Osteocyte (in vitro differentiated cells): ENCODE results near the gene CDH26. TPM values are rescaled to one million over a fixed set of nuclear protein-coding genes. Genes with fewer than 3 reads are reported as not detected.

Source experiments
- DNase-seq: peaks from one replicate; pipeline ENCODE4 v3.0.0; 2021; ENCODE audit warnings: mixed read lengths; ENCODE audit not compliant: unreplicated experiment; ENCODE audit errors: extremely low spot score
- H3K27ac Mint-ChIP-seq: one replicate; pipeline ENCODE4 v1.8.0; 2021; ENCODE audit warnings: mild to moderate bottlenecking, mixed read lengths; ENCODE audit not compliant: unreplicated experiment
- H3K27me3 Mint-ChIP-seq: one replicate; pipeline ENCODE4 v1.8.0; 2021; ENCODE audit warnings: mixed read lengths; ENCODE audit not compliant: unreplicated experiment
- H3K36me3 Mint-ChIP-seq: one replicate; pipeline ENCODE4 v1.8.0; 2021; ENCODE audit warnings: mixed read lengths; ENCODE audit not compliant: unreplicated experiment
- H3K4me1 Mint-ChIP-seq: one replicate; pipeline ENCODE4 v1.8.0; 2021; ENCODE audit warnings: mixed read lengths; ENCODE audit not compliant: unreplicated experiment
- H3K4me3 Mint-ChIP-seq: one replicate; pipeline ENCODE4 v1.8.0; 2021; ENCODE audit warnings: mild to moderate bottlenecking, moderate library complexity, mixed read lengths; ENCODE audit not compliant: unreplicated experiment
- H3K9me3 Mint-ChIP-seq: one replicate; pipeline ENCODE4 v1.8.0; 2021; ENCODE audit warnings: mixed read lengths; ENCODE audit not compliant: unreplicated experiment
- total RNA-seq: library from RNA; stranded (reverse); gene quantifications from 2 replicates; pipeline ENCODE4 v1.2.1, GENCODE V29; 2021
- TF ChIP-seq, protein P1 (sequence below): fragments of 200-600 bp; sonication (generic); IDR thresholded peaks from 2 replicates; pipeline ENCODE4 v1.5.0; 2021; ENCODE audit warnings: antibody characterized with exemption, mild to moderate bottlenecking, moderate library complexity

CDH26 gene
- total RNA-seq, 1 donor from 2014 or later = 0.46 TPM

DNA sequence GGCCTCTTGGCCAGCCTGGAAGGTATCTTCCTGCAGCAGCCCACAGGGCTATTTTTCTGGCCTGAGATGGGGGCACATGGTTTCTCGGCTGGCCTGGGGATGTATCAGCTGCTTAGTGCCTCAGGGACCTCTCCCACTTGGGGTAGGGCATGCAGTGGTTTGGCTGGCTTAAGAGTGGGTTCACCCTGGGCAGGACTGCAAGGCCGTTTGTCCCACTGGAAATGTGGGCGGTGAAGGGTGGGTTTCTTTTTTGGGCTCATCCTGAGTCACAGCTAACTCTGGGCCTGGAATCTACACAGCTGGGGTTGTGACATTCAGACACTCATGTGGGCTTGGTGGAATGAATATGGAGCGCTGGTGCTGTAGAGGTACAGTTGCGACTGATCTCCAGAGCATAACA, 62.0 kb downstream of the CDH26 start:
- DNase-seq = peak; percentile 65
- no peaks in the 10 kb centered on the region for H3K36me3 Mint-ChIP-seq
- no peak overlapping the region for H3K27ac Mint-ChIP-seq
- peaks cover 17% of the 10 kb centered on the region for H3K9me3 Mint-ChIP-seq
- peaks cover 35% of the 10 kb centered on the region for H3K27me3 Mint-ChIP-seq
- H3K4me3 Mint-ChIP-seq = no peak overlapping the region
- H3K4me1 Mint-ChIP-seq = no peaks in the 10 kb centered on the region
- TF ChIP-seq, protein P1, sequence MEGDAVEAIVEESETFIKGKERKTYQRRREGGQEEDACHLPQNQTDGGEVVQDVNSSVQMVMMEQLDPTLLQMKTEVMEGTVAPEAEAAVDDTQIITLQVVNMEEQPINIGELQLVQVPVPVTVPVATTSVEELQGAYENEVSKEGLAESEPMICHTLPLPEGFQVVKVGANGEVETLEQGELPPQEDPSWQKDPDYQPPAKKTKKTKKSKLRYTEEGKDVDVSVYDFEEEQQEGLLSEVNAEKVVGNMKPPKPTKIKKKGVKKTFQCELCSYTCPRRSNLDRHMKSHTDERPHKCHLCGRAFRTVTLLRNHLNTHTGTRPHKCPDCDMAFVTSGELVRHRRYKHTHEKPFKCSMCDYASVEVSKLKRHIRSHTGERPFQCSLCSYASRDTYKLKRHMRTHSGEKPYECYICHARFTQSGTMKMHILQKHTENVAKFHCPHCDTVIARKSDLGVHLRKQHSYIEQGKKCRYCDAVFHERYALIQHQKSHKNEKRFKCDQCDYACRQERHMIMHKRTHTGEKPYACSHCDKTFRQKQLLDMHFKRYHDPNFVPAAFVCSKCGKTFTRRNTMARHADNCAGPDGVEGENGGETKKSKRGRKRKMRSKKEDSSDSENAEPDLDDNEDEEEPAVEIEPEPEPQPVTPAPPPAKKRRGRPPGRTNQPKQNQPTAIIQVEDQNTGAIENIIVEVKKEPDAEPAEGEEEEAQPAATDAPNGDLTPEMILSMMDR = no peak

DNA sequence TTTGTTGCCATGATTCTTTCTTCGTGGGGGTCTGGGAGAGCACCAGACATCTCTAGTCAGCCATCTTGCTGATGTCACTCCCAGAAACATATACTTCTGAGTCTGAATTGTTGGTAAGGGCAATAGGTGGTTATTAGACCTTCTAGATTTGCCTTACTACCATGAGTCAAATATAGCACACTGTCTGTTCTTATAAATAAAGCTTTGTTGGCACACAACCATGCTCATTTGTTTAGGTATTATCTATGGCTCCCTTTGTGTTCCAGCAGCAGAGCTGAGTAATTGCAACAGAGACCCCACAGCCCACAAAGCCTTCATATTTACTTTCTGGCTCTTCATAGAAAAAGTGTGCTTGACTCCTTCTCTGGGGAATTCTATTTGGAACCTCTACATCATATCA, 62.9 kb downstream of the CDH26 start:
- H3K27me3 Mint-ChIP-seq = peaks cover 30% of the 10 kb centered on the region
- no peaks in the 10 kb centered on the region for H3K4me1 Mint-ChIP-seq
- no peaks in the 10 kb centered on the region for H3K36me3 Mint-ChIP-seq
- H3K9me3 Mint-ChIP-seq = peaks cover 10% of the 10 kb centered on the region
- no peak overlapping the region for H3K27ac Mint-ChIP-seq
- no peak for DNase-seq
- no peak overlapping the region for H3K4me3 Mint-ChIP-seq
- TF ChIP-seq, protein P1 = no peak

DNA sequence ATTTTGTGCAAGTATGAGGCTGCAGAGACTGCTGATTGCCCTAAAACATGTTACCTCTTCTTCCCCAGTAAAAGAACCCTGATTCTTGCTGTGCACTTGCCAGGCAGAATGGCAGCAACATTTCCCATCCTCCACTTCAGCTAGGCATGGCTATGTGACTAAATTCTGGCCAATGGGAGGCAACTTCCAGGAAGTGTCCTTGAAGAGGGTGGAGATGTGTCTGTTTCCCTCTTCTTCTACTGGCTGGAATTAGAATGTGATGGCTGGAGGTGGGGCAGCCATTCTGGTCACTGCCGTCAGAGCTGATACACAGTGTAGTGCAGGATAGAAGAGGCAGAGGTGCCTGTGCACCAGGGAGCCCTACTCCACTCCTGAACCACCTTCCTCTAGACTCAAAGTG, 64.6 kb downstream of the CDH26 start:
- H3K36me3 Mint-ChIP-seq = no peaks in the 10 kb centered on the region
- no peak overlapping the region for H3K27ac Mint-ChIP-seq
- peak; percentile 38 for DNase-seq
- no peak overlapping the region for H3K4me3 Mint-ChIP-seq
- TF ChIP-seq, protein P1 = no peak
- H3K9me3 Mint-ChIP-seq = peaks cover 4% of the 10 kb centered on the region
- no peaks in the 10 kb centered on the region for H3K4me1 Mint-ChIP-seq
- H3K27me3 Mint-ChIP-seq = peaks cover 19% of the 10 kb centered on the region

DNA sequence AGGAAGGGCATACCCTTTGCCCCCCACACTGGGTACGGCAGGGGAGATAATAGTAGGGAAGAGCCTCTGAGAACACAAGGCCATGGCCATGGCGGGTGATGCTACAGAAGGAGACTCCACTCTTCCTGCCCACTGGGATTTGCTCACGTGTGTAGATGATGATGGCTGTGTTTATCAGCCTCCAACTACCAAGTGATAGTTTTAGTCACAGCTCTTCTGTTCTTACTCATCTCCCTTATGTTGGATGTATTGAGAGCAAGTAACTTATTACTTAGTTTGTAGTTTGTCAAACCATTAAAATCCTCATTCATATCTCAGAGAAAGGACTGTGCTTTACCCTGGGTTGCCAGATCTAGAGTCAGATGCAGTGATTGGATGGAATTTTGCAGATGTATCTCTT, 66.0 kb downstream of the CDH26 start:
- Mint-ChIP-seq H3K9me3 (peaks cover 4% of the 10 kb centered on the region), H3K27ac (no peak overlapping the region), H3K27me3 (peaks cover 11% of the 10 kb centered on the region), H3K36me3 (no peaks in the 10 kb centered on the region), H3K4me3 (no peak overlapping the region), H3K4me1 (no peaks in the 10 kb centered on the region)
- TF ChIP-seq, protein P1 = no peak
- peak; percentile 46 for DNase-seq

DNA sequence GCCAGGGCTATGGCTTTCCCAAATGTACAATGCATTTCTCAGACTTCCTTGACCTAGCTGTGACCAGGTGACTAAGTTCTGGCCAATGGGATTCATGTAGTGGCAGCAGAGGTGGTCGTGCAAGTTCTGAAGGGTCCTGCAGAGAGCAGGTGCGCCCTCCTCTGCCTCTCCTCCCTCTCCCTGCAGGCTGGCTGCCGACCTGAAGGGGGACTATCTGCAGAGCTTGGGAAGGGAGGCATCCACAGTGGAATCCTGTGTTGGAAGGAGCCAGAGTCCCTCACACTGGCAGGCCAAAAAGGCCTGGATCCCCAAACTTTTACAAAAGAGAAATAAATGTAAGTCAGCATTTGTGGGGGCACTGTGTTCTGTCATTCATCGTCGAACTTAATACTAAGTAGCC, 66.6 kb downstream of the CDH26 start:
- Mint-ChIP-seq H3K36me3 (no peaks in the 10 kb centered on the region), H3K9me3 (no peaks in the 10 kb centered on the region), H3K4me3 (no peak overlapping the region), H3K27me3 (peaks cover 8% of the 10 kb centered on the region), H3K4me1 (no peaks in the 10 kb centered on the region), H3K27ac (no peak overlapping the region)
- DNase-seq = peak; percentile 48
- TF ChIP-seq, protein P1 = no peak
